ENCODE data around the gene GRIA3.
"Not testable (repeated sequence)": the region's sequence is repeated elsewhere in the genome, so short reads cannot be mapped to it uniquely, and the experiment has no call there.

Gene GRIA3

DNA sequence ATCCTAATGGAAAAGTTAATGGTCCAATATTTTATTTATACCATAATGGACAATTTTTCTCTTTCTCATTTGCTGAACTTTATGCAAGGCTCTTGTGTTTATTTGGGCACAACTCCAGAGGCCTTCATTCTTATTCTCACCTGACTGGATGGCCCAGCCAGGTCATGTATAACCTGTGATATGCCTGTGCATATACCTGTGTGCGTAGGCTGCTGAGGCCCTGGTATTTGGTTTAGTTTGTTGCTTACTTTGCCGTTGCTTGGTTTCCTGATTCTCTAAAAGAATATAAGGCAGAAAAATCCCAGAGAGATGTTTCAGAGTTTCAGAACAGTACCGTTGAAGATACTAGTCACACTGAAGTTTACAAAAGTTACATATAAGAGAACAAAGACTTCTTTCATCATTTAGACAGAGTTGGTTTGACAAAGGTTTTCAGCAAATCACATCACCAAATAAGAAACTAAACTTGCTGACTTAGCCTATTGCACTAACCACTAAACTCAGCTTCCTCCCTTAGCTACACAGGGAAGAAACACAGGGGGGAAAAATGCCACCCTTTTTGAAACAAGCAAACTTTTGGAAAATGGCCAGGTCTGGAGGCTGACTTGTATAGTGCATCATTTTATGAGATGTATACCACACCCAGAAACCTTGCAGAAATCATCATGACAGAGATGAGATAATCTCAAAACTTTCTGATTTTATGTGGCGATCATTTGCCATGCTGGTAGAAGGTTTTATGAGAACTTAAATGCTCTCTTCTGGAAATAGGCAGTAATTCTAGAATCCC, 248.5 kb downstream of the GRIA3 start:
- no peak overlapping the region for H3K4me3 ChIP-seq (ENCODE audit: low read depth, low read length)
- TF ChIP-seq, protein P1, sequence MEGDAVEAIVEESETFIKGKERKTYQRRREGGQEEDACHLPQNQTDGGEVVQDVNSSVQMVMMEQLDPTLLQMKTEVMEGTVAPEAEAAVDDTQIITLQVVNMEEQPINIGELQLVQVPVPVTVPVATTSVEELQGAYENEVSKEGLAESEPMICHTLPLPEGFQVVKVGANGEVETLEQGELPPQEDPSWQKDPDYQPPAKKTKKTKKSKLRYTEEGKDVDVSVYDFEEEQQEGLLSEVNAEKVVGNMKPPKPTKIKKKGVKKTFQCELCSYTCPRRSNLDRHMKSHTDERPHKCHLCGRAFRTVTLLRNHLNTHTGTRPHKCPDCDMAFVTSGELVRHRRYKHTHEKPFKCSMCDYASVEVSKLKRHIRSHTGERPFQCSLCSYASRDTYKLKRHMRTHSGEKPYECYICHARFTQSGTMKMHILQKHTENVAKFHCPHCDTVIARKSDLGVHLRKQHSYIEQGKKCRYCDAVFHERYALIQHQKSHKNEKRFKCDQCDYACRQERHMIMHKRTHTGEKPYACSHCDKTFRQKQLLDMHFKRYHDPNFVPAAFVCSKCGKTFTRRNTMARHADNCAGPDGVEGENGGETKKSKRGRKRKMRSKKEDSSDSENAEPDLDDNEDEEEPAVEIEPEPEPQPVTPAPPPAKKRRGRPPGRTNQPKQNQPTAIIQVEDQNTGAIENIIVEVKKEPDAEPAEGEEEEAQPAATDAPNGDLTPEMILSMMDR (IDR thresholded peaks at IDR 0.05; ENCODE audit: low read depth, low read length, missing control alignments) = no peak
- DNase-seq (ENCODE audit: low read depth) = no peak

DNA sequence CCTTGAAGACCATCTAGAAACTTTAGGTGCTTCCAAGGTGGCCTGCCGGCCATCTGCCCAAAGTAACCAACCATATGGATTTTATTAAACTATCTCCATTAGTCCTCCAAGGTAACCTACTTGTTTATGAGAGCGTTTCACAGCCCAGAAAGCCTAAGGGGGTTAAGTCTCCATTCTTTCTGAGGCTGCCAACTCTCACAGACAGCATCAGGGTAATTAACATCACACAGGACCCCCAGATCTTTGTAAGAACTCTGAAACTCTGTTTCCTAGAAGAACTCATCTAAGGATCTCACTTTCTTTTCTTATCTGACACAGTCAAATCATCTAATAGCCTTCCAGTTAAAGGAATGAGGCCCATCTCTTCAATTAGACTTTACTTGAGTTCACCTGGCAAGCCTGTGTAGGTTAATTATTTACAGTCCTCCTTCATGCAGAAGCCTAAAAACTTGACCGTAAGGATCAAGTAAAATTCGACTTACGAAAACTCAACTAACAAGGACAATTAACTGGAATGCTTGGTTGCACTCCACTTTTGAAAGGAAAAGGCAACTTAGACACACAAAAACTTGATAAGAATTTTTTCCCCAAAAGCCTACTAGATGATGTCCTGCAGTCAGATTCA, 252.5 kb downstream of the GRIA3 start:
- no peak for DNase-seq (ENCODE audit: low read depth)
- H3K4me3 ChIP-seq (ENCODE audit: low read depth, low read length) = no peak overlapping the region

DNA sequence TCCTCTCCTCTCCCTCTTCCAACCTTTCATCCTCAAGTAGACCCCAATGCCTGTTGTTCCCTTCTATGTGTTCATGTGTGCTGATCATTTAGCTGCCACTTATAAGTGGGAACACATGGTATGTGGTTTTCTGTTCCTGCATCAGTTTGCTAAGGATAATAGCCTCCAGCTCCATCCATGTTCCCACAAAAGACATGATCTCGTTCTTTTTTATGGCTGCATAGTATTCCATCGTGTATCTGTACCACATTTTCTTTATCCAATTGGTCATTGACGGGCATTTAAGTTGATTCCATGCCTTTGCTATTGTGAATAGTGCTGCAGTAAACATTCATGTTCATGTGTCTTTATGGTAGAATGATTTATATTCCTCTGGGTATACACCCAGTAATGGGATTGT, 255.8 kb downstream of the GRIA3 start:
- not testable (repeated sequence) for H3K4me3 ChIP-seq (ENCODE audit: low read depth, low read length)

More for the DNA sequence above, 252.5 kb downstream of the GRIA3 start:
- TF ChIP-seq, protein P1 (IDR thresholded peaks at IDR 0.05; ENCODE audit: low read depth, low read length, missing control alignments) = no peak

DNA sequence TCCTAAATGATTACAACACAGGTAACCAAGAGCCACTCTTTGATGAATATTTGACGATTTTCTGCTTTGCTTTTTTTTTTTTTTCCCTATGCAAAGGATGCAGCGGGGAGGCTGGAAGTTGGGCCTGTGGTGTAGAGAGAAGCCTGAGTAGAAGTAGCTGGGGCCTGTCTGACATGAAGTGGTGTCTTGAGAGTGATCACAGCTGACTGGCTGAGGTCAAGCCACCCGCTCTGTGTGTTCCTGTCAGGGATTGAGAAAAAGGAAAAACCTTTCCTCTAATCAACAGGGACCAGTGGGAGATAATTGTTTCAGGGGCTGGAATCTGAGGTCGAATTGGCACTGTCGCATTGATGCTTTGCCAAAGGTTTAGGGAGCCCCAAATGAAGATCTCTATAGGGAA, 258.7 kb downstream of the GRIA3 start:
- TF ChIP-seq, protein P1 (IDR thresholded peaks at IDR 0.05; ENCODE audit: low read depth, low read length, missing control alignments) = no peak
- no peak for DNase-seq (ENCODE audit: low read depth)
- H3K4me3 ChIP-seq (ENCODE audit: low read depth, low read length) = no peak overlapping the region

More for the DNA sequence above, 255.8 kb downstream of the GRIA3 start:
- DNase-seq (ENCODE audit: low read depth) = not testable (repeated sequence)

DNA sequence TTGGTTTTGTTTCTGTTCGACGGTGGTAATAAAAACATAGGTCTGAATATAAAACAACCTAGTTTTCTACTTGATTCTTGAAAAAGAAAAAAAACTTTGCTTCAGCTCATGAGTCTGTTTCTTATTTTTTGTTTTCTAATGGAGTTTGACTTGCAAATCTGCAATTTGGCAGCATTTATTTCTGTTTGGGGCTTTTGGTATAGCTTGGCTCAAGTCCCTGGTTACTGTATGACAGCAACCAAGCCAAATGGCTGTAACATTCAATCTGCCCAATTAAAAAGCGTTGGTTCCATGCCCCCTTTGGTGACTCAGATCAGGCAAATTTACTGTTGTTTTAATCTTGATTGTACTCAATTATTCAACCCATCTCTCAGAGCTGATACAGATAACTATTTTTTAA, 263.4 kb downstream of the GRIA3 start:
- TF ChIP-seq, protein P1 (IDR thresholded peaks at IDR 0.05; ENCODE audit: low read depth, low read length, missing control alignments) = no peak
- no peak for DNase-seq (ENCODE audit: low read depth)
- no peak overlapping the region for H3K4me3 ChIP-seq (ENCODE audit: low read depth, low read length)

DNA sequence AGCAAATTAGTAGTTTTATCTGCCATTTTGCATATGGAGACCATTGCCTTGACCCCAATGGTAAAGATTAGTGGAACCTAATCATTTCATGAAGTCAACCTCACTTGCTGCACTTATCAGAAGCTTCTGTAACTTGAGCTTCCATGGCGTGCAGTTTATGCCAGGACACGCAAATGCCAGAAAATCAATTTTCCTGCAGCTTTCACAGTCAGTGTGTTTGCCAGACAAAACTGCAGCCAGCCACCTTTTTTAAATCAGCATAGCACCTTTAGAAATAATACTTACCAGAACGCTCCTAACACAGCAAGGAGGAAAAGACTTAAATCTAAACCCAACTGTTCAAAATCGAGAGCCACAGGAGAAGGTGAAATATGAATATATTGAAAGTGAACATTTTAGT, 265.3 kb downstream of the GRIA3 start:
- H3K4me3 ChIP-seq (ENCODE audit: low read depth, low read length) = no peak overlapping the region
- TF ChIP-seq, protein P1 (IDR thresholded peaks at IDR 0.05; ENCODE audit: low read depth, low read length, missing control alignments) = no peak
- DNase-seq (ENCODE audit: low read depth) = no peak

DNA sequence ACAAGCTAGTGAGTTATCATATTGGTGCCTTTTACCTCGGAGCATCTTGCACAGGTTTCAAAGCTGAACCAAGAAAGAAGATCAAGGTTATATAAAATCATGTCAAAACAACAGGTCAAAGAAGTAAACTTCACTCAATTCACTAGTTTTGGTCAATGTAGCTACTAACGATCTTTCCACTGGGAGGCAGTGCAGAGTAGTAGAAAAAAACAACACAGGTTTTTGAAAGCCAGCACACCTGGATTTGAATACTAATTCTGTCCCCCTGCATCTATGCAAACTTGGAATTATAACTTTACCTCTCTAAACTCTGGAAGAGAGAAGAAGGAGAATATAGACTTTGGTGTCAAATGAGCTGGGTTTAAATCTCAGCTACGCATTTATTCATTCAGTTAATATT, 266.1 kb downstream of the GRIA3 start:
- no peak for DNase-seq (ENCODE audit: low read depth)
- TF ChIP-seq, protein P1 (IDR thresholded peaks at IDR 0.05; ENCODE audit: low read depth, low read length, missing control alignments) = peak; percentile 43
- no peak overlapping the region for H3K4me3 ChIP-seq (ENCODE audit: low read depth, low read length)

All from GM12864 (cell line).